Measurements from ENCODE around the gene TNFRSF25. TPM values are rescaled to one million over a fixed set of nuclear protein-coding genes. Genes with fewer than 3 reads are reported as not detected.
A peak's percentile ranks its signal among the peaks of the same experiment; 100 is the strongest.
"Not testable (repeated sequence)": the region's sequence is repeated elsewhere in the genome, so short reads cannot be mapped to it uniquely, and the experiment has no call there.

The TNFRSF25 gene
- polyA plus RNA-seq, 10 donors, result 5.7 to 13.9 (median 9.5) TPM

DNA sequence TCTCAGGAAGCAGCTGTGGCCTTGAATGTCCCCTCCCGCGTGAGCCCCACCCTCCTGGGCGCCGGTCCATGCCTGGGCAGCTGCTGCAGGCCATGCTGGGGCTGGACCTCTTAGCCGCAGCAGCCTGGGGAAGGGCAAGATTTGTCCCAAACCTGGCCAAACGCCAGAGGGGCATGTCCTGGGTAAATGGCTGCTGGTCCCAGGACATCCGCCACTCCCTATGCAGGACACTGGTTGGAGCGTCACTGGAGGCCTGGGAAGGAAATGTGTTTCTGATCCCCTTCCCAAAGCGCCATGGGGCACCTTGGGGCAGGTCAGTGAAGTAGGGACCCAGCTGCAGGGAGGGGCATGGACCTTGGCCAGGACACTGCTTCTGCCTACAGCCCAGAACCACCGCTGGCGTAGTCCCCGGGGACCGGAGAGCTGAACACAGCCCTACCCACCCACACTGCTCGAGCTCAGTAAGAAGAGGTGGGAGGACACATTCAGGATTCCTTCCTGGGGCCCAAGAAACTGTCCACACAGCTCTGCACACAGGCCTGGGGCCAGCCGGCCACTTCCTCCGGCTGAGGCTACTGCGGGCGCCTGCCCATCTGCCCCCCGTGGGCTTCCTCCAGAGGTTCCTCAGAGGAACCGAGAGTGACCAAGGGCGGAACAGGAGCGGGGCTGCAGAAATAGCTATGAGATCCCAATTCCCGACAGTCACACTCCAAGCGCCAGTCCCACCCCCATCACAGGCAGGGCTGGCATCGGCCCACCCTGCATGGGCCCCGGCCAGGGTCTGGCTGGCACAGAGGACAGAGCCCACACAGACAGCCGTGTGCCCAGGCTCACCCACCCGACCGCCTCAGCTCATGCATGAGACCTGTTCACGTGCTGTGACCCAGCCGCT, 36.3 kb upstream of the TNFRSF25 start:
- peak; percentile 75 to 85 (median 78) for DNase-seq

DNA sequence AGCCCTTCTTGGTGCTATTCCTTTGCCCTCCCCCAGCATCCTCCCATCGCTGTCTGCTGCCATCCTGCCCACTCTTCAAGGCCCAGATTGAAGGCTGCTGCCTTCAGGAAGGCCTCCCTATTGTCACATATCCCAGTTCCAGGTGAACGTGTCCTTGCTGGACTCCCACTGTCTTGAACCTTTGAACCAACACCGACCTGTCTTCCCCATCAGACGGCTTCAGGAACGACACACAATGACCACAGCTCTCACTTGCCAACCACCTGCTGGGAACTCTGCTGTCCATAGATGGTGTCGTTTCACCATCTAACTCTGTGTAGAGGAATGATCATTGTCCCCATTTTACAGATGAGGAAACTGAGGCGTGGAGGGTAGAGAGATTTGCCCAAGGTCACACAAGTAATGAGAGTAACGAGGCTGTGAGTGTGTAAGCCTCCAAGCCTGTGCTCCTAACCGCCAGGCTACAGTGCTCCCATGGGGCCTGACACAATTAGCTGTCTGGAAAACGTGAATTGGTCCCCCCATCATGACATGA, 35.4 kb upstream of the TNFRSF25 start:
- no peak for DNase-seq

DNA sequence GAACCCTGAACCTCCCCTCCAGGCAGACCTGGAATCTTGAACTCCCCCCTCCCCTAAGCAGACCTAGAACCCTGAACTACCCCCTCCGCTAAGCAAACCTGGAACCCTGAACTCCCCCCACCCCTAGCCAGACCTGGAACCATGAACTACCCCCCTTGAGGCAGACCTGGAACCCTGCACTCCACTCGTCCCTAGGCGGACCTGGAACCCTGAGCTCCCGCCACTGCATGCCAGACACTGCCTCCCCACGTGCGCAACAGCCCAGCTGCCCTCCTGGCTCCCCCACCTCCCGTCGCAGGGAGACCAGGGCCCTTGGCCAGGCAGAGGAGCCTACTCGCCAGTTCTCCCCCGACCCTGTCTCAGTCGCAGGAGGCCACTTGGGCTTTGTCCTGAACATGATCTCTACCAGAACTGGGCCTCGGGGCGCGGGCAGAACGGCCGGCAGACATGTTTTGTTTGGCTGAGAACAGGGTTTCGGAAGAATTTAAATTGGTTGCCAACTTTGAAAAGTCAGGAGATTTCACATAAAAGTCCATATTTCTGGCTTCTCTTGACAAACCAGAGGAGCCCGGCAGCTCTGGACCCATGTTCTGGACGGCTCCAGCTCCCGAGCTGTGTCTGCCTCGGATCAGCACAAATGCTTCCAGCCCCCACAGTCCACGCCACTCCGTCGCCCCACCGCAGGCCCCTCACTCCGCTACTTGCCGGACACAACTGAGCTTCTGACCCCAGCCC, 34.7 kb upstream of the TNFRSF25 start:
- no peak for DNase-seq

DNA sequence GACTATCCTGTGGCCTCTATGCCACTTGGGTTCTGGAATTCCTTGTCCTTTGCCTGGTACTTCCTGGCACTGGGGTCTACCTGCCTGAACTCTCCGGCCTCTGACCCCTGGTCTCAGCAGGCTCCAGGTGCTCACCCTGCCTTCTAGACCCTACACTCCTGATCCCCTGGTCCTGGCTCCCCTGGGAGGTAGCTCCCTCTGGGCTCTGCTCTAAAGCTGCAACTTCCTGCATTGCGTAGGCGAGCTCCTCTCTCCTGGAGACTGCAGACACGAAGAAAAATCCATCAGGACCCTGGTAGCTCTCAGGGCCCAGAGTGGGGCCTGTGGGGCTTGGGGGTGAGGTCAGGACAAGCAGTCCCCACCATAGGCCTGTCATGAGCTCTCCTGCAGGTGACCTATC, 33.3 kb upstream of the TNFRSF25 start:
- DNase-seq, result no peak

DNA sequence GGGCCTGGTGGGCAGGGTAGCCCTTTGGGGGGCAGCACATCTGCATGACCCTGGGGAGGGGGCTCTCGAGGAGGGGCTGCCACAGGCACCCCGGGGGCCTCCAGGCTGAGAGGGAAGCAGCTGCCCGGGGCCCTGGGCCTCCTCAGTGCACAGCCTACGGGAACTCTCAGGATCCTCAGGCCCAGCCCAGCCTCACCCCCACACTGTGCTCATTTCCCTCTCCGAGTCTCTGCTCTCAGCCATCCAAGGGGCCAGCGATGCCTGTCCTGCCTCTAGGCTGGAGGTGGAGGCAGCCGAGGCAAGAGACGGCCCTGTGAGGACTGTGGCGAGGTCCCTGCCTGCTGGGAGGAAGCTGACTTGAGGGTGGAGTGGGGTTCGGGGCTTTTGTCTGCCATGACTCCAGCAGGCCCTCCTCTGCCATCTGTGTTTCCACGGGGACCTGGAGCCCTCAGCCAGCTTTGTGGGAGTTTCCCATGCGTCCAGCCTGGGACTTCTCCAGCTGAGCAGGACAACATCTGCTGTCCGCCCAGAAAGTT, 32.7 kb upstream of the TNFRSF25 start:
- DNase-seq, result no peak

DNA sequence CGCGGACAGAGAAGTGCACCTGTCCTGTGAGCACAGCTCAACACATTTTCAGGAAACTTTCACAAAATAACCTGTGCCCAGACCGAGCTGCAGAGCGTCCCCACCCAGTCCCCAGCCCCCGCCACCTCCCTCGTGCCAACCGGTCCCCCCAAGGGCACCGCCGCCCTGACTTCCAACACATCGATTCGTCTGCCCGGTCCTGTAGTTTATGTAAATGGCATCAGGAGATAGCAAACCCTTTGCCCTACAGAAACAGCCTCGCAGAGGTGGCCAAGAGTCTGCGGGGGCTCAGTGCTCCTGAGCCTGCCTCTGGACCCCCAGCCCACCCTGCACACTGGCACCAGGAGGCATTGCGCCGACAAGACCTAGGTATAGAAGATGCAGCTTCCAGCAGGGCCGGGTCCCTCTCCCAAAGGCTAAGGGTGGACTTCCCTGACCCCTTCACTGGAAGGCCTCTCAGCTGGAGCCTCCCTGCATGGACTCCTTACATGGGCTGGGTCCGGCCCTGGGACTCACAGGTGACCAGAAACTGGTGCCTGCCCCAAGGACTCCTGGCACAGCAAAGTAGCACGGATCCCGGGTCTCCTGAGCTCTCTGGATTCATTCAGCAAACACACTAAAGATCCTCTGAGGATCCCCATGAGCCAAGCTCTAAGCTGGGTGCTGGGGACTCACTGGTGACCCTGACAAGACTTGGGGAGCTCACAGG, 32.0 kb upstream of the TNFRSF25 start:
- no peak for DNase-seq

DNA sequence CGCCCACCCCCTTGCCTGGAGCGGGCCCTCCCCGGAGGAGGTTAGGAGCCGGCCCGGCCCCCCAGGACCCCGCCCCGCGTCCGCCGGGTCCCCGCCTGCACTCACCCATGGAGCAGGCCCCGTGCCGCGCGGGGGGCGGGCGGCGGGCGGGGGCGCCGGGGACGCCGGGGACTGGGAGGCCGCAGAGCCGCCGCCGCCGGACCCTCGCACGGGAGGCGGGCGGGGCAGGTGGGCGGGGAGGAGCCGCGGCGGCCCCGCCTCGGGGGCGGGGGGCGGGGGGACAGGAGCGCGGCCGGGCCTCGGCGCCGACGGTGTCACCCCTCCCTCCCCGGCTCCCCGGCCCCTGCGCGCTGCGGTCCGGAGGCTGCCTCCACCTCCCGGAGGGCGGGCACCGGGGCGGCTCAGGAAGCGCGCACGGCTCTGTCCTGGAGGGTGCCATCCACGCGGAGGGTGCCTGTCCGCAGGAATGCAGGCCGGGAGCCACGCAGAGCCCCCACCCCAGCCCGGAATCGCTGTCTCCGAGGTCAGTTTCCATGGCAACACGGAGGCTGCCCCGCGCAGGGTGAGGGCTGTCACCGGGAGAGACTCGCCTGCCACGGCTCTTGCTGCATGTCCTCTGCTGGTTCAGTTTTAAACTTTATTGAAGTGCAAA, 31.4 kb upstream of the TNFRSF25 start:
- peak in 1 of 3 donors; percentile 69 for DNase-seq

- no peak for DNase-seq
These were observed 30.9 kb upstream of the TNFRSF25 start for GRCh38 chr1:6496890-6497214.

DNA sequence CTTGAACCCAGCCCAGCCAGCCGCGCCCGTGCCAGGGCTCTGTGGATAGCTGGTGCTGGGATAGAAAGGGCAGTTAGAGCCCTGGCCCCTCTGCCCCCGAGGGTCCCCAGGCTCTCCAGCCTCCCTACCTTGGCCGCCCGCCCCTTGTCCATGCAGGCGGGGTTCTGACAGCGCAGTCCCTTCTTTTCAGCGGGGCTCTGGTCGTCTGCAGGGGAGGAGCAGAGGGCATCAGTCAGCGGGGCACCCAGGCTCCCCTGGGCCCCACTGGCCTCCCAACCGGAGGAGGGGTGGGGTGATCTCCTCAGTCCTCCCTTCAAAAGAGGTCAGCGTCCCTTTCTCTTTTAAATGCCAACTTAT, 30.4 kb upstream of the TNFRSF25 start:
- DNase-seq, result no peak

GRCh38 chr1:6495540-6496364, 29.8 kb upstream of the TNFRSF25 start:
- DNase-seq, result no peak

GRCh38 chr1:6495041-6495441, 29.1 kb upstream of the TNFRSF25 start:
- no peak for DNase-seq

DNA sequence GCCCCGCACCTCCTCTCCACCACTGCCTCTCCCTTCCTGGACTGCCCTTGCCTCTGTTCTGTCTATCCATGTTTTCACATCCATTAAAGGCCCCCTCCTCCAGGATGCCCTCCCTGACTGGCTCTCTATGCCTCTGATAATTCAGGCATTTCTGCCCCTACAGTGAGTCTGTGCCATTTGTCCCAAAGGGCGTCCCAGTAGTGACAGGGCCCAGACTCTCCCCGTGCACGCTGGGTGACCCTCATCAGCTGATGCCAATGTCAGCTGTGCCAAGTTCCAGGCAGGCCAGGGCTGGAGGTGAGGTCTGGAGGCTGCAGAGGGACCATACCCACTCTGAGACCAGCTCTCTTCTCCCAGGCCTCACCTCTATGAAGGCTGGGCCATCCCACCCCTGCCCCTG, 28.7 kb upstream of the TNFRSF25 start:
- DNase-seq, result no peak

- DNase-seq, result not testable (repeated sequence)
These were observed 27.9 kb upstream of the TNFRSF25 start for GRCh38 chr1:6493834-6494223.

- DNase-seq, result no peak
These were observed 26.0 kb upstream of the TNFRSF25 start for GRCh38 chr1:6491966-6492365.

GRCh38 chr1:6491480-6491962, 25.5 kb upstream of the TNFRSF25 start, which contains the start of gene PLEKHG5:
PLEKHG5 (minus strand) TSS chr1:6491667; CDS start chr1:6477571, 14,096 bp downstream.
- DNase-seq, result peak in 1 of 3 donors; percentile 69

GRCh38 chr1:6491081-6491449, 25.1 kb upstream of the TNFRSF25 start:
- DNase-seq, result no peak

GRCh38 chr1:6490181-6491080, 24.5 kb upstream of the TNFRSF25 start:
- DNase-seq, result peak in 2 of 3 donors; percentile 57 to 69

DNA sequence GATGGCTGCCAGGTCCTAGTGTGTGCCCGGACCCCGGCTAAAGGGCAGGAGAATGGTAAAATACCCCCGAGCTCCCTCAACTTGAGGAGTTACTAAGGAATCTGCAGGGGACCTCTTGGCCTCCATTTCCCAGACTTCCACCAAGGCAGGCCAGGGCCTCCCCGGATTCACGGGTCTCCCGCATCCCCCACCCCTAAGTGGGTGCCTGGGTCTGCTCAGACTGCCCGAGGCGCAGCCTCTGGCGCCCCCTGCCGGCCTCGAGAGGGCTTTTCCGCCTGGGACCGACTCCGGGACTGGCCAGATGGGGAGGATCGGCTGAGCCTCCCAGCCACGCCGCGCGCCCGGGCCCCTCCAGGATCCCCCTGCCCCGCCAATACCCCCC, 23.8 kb upstream of the TNFRSF25 start:
- peak in 2 of 3 donors; percentile 70 to 80 for DNase-seq

- DNase-seq, result no peak
These were observed 23.4 kb upstream of the TNFRSF25 start for GRCh38 chr1:6489383-6489765.
